22Rv1 (cell line): ENCODE results near the gene FHIP1A.

Experiments
- H3K27ac ChIP-seq: fragments of 450-650 bp; 2 replicates; pipeline ENCODE4 v1.5.1; 2017
- CTCF ChIP-seq: fragments of 450-650 bp; IDR thresholded peaks from 2 replicates; pipeline ENCODE4 v1.5.1; 2017; ENCODE audit warnings: mild to moderate bottlenecking
- ZFX ChIP-seq: fragments of 450-650 bp; IDR thresholded peaks from 2 replicates; pipeline ENCODE4 v1.6.1; 2017; ENCODE audit warnings: antibody characterized with exemption, borderline replicate concordance

The FHIP1A gene

DNA sequence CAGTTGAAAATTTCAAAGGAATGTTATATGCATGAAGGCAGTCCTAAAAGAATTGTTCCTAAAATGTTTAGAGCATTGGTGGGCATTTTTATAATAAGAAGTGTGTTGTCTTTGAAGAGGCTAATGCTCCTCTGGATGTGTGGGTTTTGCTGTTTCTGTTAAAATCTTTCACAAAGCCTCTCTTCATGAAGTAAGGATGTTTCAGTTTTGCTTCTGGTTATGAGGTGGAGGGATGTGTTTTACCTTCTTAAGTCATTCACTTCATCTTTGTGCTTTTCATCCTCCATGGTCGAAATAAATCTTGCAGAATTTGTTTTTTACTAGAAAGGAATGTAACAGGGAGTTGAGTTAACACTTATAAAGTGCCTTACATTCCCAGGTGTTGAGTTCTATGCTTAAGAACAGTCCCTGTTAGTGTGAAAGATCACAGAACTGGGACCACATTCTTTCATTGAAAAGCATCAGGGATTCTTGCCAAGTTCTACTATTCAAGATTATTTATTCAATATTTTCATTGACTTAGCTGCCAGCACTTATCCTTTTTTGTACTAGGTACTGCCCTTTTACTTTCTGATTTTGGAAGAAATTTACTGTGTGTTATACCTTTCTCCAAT lies 21.1 kb downstream of the FHIP1A start:
- TF ChIP-seq CTCF, result no peak
- no peak for TF ChIP-seq ZFX

GRCh38 chr4:151430740-151431457 lies 21.9 kb downstream of the FHIP1A start:
- peak overlapping the region; percentile 37 for H3K27ac ChIP-seq
- no peak for TF ChIP-seq CTCF
- TF ChIP-seq ZFX, result no peak

More for the DNA sequence above, 21.1 kb downstream of the FHIP1A start:
- H3K27ac ChIP-seq, result peak overlapping the region; percentile 37

GRCh38 chr4:151431728-151432127 lies 22.8 kb downstream of the FHIP1A start:
- no peak overlapping the region; the same call in 1 of the 2 replicates for H3K27ac ChIP-seq
- TF ChIP-seq CTCF (no peak), ZFX (no peak)

DNA sequence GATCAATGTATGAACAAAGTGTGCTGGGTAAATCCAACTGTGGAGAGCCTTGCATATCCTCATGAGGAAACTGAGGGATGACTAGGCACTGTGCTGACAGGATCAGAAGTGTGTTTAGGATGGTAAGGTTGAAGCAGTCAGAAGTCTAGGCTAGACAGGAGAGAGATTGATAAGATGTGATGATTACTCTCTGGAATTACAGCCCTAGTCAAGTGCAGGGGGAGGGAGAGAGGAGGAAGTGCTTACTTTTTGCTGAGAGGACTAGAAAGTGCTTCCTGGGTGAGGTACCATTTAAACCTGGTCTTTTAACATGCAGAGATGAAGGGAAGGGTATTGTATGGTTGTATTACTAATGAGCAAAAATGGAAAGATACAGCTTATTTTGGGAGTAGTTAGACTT lies 23.7 kb downstream of the FHIP1A start:
- TF ChIP-seq ZFX (no peak), CTCF (no peak)

GRCh38 chr4:151434183-151434860 lies 25.3 kb downstream of the FHIP1A start:
- H3K27ac ChIP-seq, result no peak overlapping the region
- no peak for TF ChIP-seq ZFX

More for the DNA sequence above, 23.7 kb downstream of the FHIP1A start:
- H3K27ac ChIP-seq, result no peak overlapping the region

DNA sequence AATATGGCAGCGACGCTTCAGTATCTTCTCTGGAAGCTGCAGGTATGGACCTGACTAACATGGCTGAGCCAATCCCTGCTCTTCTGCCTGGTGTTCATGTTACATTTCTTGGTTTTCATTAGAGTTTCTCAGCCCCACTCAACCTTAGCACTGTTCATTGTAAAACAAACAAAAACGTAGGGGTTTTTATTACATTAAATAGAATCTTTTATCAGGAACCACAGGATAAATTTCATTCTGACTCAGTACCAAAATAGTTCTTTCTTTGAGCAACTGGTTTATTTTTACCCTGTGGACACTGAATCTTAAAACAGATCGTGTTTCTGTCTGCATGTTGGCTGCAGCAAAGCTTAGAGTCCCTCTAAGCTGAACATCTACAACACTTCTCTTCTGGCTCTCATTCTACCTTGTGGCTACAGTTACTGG lies 27.1 kb downstream of the FHIP1A start:
- H3K27ac ChIP-seq, result no peak overlapping the region
- TF ChIP-seq ZFX, result no peak
- TF ChIP-seq CTCF, result no peak

DNA sequence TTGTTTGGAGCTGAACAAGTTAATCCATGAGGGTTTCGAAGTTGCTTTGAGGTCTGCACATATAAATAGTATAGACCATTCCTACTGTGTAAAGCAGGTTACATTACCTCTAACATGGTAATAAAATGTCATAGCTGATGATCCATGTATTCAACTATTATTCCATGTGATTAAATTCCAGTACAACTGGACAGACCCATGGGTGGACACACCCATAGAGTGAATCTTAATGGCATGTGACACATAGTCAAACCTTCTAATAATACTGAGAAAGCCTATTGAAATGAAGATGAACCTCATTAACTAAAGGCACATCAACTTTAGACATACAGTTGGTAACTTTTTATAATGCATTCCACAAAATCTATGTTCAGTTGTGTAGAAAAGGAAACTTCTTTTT lies 28.5 kb downstream of the FHIP1A start:
- H3K27ac ChIP-seq, result no peak overlapping the region
- TF ChIP-seq ZFX, result no peak
- TF ChIP-seq CTCF, result no peak
